ENCODE measurements around the gene A4GNT. TPM values are rescaled to one million over a fixed set of nuclear protein-coding genes. Genes with fewer than 3 reads are reported as not detected.
"Not testable (repeated sequence)": the region's sequence is repeated elsewhere in the genome, so short reads cannot be mapped to it uniquely, and the experiment has no call there.

A4GNT gene
- polyA plus RNA-seq, 1 donor, result 0.07 TPM

DNA sequence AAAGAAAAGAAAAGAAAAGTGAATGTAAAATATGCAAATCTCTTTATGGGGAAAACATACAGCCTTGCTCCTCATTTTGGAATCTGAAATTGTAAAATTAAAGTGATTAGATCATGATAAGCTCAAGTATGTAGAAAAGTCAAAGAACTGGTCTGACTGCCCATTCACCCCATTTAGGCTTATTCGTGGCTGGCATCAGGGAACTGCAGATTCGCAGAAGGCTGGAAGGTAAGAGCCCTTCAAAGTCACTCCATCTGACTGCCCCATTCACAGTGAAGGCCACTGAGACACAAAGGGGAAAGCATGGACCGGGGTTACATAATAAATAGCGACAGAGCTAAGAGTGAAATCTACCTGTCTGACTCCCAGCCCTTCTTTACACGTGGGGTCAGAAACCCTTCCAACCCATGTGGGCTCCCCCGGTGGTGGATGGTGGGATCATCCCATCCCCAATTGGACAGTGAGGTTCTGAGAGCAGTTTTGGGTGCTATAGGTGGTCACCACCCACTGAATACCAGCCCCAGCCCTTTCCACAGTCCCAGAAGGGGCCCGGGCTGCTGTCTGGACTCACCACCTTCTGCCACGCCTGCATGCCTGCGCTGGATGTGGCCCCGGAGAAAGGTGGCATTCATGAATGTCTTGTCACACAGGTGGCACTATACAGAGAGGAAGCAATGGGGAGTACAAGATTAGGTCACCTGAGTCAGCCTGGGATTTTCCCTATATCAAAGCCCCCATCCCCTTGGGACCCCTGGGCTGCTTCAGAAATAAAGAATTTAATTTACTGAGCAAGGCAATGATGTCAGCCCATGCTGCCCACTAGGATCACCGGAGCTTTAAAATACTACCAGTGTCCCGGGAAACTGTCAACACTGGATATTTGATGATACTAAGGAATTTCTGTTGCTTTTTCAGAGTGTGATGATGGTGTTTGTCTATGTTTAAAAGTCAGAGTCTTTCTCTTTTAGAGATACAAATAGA is 34.7 kb downstream of the A4GNT start:
- peaks cover 8% of the 10 kb centered on the region for H3K36me3 ChIP-seq (ENCODE audit: control insufficient read depth, insufficient read depth, low read length)
- H3K27ac ChIP-seq (ENCODE audit: low read length), result no peak overlapping the region
- DNase-seq, result no peak
- no peak overlapping the region for H3K4me3 ChIP-seq (ENCODE audit: low read length)
- 100% methylated on average over 1 of the region's 12 CpGs for WGBS (ENCODE audit: insufficient coverage, low lambda C conversion rate)
- no peaks in the 10 kb centered on the region for H3K9me3 ChIP-seq (ENCODE audit: control insufficient read depth, low read depth, low read length)
- H3K27me3 ChIP-seq (ENCODE audit: control insufficient read depth, insufficient read depth, low read length), result no peaks in the 10 kb centered on the region
- no peaks in the 10 kb centered on the region for H3K4me1 ChIP-seq (ENCODE audit: control insufficient read depth, insufficient read depth, low read length)

DNA sequence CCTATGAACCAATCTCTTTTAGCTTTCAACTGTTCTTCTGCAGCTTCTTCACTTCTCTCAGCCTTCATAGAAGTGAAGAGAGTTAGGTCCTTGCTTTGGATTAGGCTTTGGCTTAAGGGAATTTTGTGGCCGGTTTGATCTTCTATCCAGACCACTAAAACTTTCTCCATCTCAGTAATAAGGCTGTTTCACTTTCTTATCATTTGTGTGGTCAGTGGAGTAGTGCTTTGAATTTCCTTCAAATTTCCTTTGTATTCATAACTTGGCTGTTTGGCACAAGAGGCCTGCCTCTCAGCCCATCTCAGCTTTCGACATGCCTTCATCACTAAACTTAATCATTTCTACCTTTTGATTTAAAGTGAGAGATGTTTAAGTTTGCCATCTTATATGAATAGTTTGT is 38.5 kb downstream of the A4GNT start:
- DNase-seq, result no peak
- peaks cover 8% of the 10 kb centered on the region for H3K36me3 ChIP-seq (ENCODE audit: control insufficient read depth, insufficient read depth, low read length)
- H3K9me3 ChIP-seq (ENCODE audit: control insufficient read depth, low read depth, low read length), result no peaks in the 10 kb centered on the region
- H3K4me3 ChIP-seq (ENCODE audit: low read length), result no peak overlapping the region
- no peaks in the 10 kb centered on the region for H3K4me1 ChIP-seq (ENCODE audit: control insufficient read depth, insufficient read depth, low read length)
- H3K27me3 ChIP-seq (ENCODE audit: control insufficient read depth, insufficient read depth, low read length), result no peaks in the 10 kb centered on the region
- WGBS (ENCODE audit: insufficient coverage, low lambda C conversion rate), result no CpG with 5 or more reads among the region's 2 CpGs
- no peak overlapping the region for H3K27ac ChIP-seq (ENCODE audit: low read length)

DNA sequence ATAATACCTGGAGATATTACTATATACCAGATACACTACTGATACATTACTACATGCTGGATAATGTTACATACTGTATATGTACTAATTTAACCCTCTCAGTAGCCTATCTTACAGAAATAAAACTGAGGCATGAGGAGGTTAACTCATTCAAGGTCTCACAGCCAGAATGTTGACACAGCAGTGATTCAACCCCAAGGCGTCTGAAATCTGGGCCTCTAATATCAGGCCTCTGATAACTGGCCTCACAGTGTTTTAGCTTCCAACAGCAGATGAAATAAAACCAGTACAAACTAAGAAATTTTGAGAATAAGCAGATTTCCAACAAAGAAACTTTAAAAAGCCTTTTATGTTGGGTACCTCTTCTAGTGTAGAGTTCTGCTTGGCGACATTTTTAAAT is 40.2 kb downstream of the A4GNT start:
- Histone ChIP-seq H3K4me3 (ENCODE audit: low read length) (no peak overlapping the region), H3K27me3 (ENCODE audit: control insufficient read depth, insufficient read depth, low read length) (no peaks in the 10 kb centered on the region), H3K4me1 (ENCODE audit: control insufficient read depth, insufficient read depth, low read length) (no peaks in the 10 kb centered on the region), H3K9me3 (ENCODE audit: control insufficient read depth, low read depth, low read length) (no peaks in the 10 kb centered on the region), H3K27ac (ENCODE audit: low read length) (no peak overlapping the region), H3K36me3 (ENCODE audit: control insufficient read depth, insufficient read depth, low read length) (peaks cover 11% of the 10 kb centered on the region)
- DNase-seq, result no peak
- WGBS (ENCODE audit: insufficient coverage, low lambda C conversion rate), result 100% methylated on average over 1 of the region's 2 CpGs

DNA sequence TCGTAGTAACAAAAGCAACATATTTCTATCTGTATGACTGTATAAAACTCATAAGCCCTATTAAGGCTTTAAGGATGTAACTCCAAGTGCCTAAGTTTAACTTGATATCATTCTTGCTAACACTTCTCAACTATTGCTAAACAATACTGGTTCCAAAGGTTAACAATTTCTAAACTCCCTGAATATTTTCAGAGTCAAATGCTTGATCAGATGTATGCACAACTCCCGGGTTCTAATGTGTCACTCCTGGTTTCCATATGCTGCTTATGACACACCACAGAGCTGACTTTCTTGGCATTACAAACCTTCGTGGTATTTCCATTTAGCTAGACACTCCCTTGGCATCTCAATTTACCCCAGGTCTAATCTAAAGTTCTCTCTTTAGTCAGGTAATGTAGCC is 43.1 kb downstream of the A4GNT start:
- no peaks in the 10 kb centered on the region for H3K4me1 ChIP-seq (ENCODE audit: control insufficient read depth, insufficient read depth, low read length)
- no peak overlapping the region for H3K27ac ChIP-seq (ENCODE audit: low read length)
- no peaks in the 10 kb centered on the region for H3K27me3 ChIP-seq (ENCODE audit: control insufficient read depth, insufficient read depth, low read length)
- no peak overlapping the region for H3K4me3 ChIP-seq (ENCODE audit: low read length)
- H3K9me3 ChIP-seq (ENCODE audit: control insufficient read depth, low read depth, low read length), result no peaks in the 10 kb centered on the region
- no CpG with 5 or more reads among the region's 3 CpGs for WGBS (ENCODE audit: insufficient coverage, low lambda C conversion rate)
- peaks cover 9% of the 10 kb centered on the region for H3K36me3 ChIP-seq (ENCODE audit: control insufficient read depth, insufficient read depth, low read length)
- no peak for DNase-seq

DNA sequence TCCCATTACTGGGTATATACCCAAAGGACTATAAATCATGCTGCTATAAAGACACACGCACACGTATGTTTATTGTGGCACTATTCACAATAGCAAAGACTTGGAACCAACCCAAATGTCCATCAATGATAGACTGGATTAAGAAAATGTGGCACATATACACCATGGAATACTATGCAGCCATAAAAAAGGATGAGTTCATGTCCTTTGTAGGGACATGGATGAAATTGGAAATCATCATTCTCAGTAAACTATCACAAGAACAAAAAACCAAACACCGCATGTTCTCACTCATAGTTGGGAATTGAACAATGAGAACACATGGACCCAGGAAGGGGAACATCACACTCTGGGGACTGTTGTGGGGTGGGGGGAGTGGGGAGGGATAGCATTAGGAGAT is 46.4 kb downstream of the A4GNT start:
- H3K36me3 ChIP-seq (ENCODE audit: control insufficient read depth, insufficient read depth, low read length), result peaks cover 13% of the 10 kb centered on the region
- H3K27ac ChIP-seq (ENCODE audit: low read length); H3K4me3 ChIP-seq (ENCODE audit: low read length); H3K27me3 ChIP-seq (ENCODE audit: control insufficient read depth, insufficient read depth, low read length); H3K9me3 ChIP-seq (ENCODE audit: control insufficient read depth, low read depth, low read length); H3K4me1 ChIP-seq (ENCODE audit: control insufficient read depth, insufficient read depth, low read length); DNase-seq: not testable (repeated sequence)
- WGBS (ENCODE audit: insufficient coverage, low lambda C conversion rate), result no CpG with 5 or more reads among the region's 3 CpGs

DNA sequence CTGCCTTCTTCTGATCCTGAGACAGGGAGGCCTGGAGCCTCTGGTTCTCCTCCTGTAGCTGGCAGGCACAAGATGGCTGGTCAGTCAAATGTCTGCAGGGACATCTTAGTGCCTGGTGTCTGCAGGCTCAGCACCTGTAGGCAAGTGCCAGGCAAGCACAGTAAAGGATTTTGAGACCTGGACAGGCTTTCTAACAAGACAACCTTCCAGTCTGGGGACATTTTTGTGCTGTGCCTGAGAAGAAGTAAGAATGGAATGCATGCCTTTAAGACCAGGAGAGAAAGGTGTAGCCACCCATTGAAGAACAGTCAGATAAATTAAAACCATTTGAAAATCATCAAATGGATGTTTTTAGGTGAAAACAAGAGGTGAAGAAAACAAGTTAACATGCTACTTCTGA is 48.0 kb downstream of the A4GNT start:
- Histone ChIP-seq H3K27me3 (ENCODE audit: control insufficient read depth, insufficient read depth, low read length) (no peaks in the 10 kb centered on the region), H3K4me3 (ENCODE audit: low read length) (no peak overlapping the region), H3K36me3 (ENCODE audit: control insufficient read depth, insufficient read depth, low read length) (peaks cover 13% of the 10 kb centered on the region), H3K9me3 (ENCODE audit: control insufficient read depth, low read depth, low read length) (no peaks in the 10 kb centered on the region), H3K4me1 (ENCODE audit: control insufficient read depth, insufficient read depth, low read length) (no peaks in the 10 kb centered on the region), H3K27ac (ENCODE audit: low read length) (no peak overlapping the region)
- no peak for DNase-seq

DNA sequence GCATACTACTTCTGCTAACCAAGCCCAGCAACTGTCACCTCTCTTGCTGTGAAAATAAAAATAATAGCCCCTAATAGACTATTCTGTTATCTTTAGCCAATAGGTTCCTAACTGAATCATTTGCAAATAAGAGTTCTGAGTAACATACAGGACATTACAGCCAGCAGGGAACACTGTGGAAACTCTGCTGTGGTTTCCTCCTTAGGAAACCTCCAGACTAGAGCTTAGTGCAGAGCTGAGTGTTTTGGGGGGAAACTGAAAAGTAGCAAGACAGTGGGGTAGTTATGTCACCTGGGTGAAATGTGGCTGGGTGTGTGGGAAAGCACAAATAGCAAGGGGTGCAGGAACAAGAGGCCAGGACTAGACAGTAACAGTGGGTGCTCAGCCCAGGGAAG is 49.2 kb downstream of the A4GNT start:
- Histone ChIP-seq H3K27me3 (ENCODE audit: control insufficient read depth, insufficient read depth, low read length) (no peaks in the 10 kb centered on the region), H3K4me3 (ENCODE audit: low read length) (no peak overlapping the region), H3K27ac (ENCODE audit: low read length) (no peak overlapping the region), H3K4me1 (ENCODE audit: control insufficient read depth, insufficient read depth, low read length) (no peaks in the 10 kb centered on the region), H3K9me3 (ENCODE audit: control insufficient read depth, low read depth, low read length) (no peaks in the 10 kb centered on the region), H3K36me3 (ENCODE audit: control insufficient read depth, insufficient read depth, low read length) (peaks cover 13% of the 10 kb centered on the region)
- DNase-seq, result no peak

DNA sequence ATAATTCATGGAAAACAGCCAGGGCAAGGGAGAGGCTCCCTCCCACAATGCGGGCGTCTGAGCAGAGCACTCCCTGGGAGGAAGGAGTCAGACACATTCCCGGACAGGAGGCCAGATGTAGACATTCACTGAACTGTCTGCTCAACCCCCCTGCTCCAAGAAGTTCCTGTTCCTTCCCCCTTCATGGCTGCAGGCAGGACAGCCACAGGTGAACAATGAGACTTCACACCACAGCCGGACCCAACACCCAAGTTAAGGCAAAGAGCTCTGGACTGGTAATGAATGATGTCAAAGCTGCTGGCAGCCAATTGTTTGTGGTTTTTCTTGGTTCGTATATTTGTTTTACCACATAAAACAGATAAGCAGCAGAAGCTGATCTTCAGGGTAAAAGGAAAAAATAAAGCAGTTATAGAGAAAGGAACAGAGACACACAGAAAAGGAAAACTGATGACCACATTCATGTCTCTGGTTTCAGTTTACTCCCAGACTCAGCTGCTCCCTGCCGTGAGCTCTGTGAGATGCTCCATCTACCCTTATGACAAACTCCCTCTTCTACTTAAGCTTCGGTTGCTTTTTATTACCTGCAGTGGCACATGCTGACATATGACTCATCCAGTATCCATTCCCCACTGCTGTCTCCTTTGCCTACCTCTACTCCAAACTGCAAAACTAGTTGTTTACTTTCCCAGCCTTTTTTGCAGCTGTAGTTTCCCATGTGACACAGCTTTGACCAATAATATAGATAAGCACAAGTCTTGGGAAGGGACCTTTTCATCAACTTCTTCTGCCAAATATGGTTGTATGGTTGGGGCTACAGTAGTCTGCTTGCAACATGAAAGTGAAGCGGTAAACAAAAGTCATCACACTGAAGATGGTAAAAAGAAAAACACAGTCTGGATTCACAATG is 49.9 kb downstream of the A4GNT start:
- WGBS (ENCODE audit: insufficient coverage, low lambda C conversion rate), result no CpG with 5 or more reads among the region's 8 CpGs
- no peaks in the 10 kb centered on the region for H3K27me3 ChIP-seq (ENCODE audit: control insufficient read depth, insufficient read depth, low read length)
- no peaks in the 10 kb centered on the region for H3K4me1 ChIP-seq (ENCODE audit: control insufficient read depth, insufficient read depth, low read length)
- peaks cover 11% of the 10 kb centered on the region for H3K36me3 ChIP-seq (ENCODE audit: control insufficient read depth, insufficient read depth, low read length)
- no peak overlapping the region for H3K4me3 ChIP-seq (ENCODE audit: low read length)
- no peak overlapping the region for H3K27ac ChIP-seq (ENCODE audit: low read length)
- no peaks in the 10 kb centered on the region for H3K9me3 ChIP-seq (ENCODE audit: control insufficient read depth, low read depth, low read length)
- peak in 1 of 2 donors; percentile 47 for DNase-seq

DNA sequence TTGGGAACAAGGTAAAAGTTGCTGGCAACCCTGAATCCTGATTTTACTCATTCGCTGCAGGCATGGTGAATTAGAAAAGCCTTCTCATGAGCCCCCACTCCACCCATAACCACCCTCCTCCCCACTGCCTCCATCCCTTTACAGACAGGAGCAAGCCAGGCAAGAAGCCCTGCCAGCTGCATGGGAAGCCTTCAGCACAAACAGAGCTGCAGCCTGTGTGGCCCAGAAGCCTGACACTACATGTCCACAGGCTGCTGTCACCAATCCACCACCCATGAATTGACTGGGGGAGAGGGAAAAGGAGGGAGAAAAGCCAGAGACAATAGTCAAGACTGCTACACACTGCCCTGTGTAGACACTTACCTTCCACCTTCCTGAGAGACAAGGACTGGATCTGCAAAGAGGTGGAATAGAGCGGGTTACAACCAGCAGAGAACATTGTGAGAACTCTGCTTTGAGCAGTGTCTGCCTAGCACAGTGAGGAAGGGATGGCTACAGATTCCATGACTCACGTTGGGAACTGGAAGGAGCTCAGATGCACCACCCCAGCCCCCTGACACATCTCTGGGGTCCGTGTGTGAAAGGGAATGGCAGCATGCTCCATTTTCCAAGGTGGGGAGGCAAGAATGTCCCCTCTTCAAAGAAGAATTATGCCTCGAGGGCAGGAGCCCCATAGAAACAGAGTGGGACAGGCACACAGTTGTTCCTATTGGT is 50.7 kb downstream of the A4GNT start:
- DNase-seq, result no peak
- H3K4me1 ChIP-seq (ENCODE audit: control insufficient read depth, insufficient read depth, low read length), result no peaks in the 10 kb centered on the region
- H3K4me3 ChIP-seq (ENCODE audit: low read length), result no peak overlapping the region
- no CpG with 5 or more reads among the region's 5 CpGs for WGBS (ENCODE audit: insufficient coverage, low lambda C conversion rate)
- no peak overlapping the region for H3K27ac ChIP-seq (ENCODE audit: low read length)
- H3K9me3 ChIP-seq (ENCODE audit: control insufficient read depth, low read depth, low read length), result no peaks in the 10 kb centered on the region
- H3K36me3 ChIP-seq (ENCODE audit: control insufficient read depth, insufficient read depth, low read length), result peaks cover 9% of the 10 kb centered on the region
- H3K27me3 ChIP-seq (ENCODE audit: control insufficient read depth, insufficient read depth, low read length), result no peaks in the 10 kb centered on the region

DNA sequence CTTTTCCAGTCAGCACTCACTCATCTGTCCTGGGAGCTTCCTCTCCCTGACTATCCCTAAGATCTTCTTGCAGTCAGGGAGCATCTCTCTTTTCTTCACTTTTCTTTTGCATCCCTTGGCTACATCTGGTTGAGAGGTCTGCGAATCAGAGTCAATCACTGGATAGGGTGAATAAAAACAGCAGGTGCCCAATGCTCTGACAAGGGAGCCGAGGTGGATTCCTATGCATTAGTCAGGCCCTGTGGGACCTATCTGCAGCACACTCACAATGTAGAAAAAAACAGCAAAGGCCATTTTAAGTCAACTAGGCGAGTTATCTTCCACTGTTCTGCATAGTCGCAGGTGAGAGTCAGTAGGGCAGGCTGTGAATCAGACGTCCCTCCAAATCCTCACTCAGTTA is 52.3 kb downstream of the A4GNT start:
- H3K27ac ChIP-seq (ENCODE audit: low read length), result no peak overlapping the region
- H3K36me3 ChIP-seq (ENCODE audit: control insufficient read depth, insufficient read depth, low read length), result peaks cover 8% of the 10 kb centered on the region
- no peaks in the 10 kb centered on the region for H3K4me1 ChIP-seq (ENCODE audit: control insufficient read depth, insufficient read depth, low read length)
- no peaks in the 10 kb centered on the region for H3K27me3 ChIP-seq (ENCODE audit: control insufficient read depth, insufficient read depth, low read length)
- no peak overlapping the region for H3K4me3 ChIP-seq (ENCODE audit: low read length)
- H3K9me3 ChIP-seq (ENCODE audit: control insufficient read depth, low read depth, low read length), result no peaks in the 10 kb centered on the region
- DNase-seq, result no peak
- no CpG with 5 or more reads among the region's 5 CpGs for WGBS (ENCODE audit: insufficient coverage, low lambda C conversion rate)
